ENCODE measurements around the gene HES1.

Gene HES1

GRCh38 chr3:194134757-194135515 lies 1.0 kb upstream of the HES1 start:
- H3K79me2 ChIP-seq (ENCODE audit: control insufficient read depth, insufficient read depth, low read length): peaks cover 16% of the 10 kb centered on the region
- H2AK5ac ChIP-seq (ENCODE audit: low read length): no peak overlapping the region
- H3K23ac ChIP-seq (ENCODE audit: low read length): no peak overlapping the region
- no CpG with 5 or more reads among the region's 68 CpGs for WGBS (ENCODE audit: extremely low coverage, insufficient coverage, low lambda C conversion rate)
- peak; percentile 96 for DNase-seq
- no peak overlapping the region for H2BK15ac ChIP-seq (replicated peaks; ENCODE audit: low read depth)
- H3K4me2 ChIP-seq (ENCODE audit: low read length): peak overlapping the region; percentile 71
- H3K79me1 ChIP-seq (ENCODE audit: low read length): no peaks in the 10 kb centered on the region
- H3K18ac ChIP-seq (ENCODE audit: low read length): peak overlapping the region; percentile 94
- no peak overlapping the region for H4K5ac ChIP-seq (ENCODE audit: low read length)
- H2BK120ac ChIP-seq (ENCODE audit: low read depth, low read length): peak overlapping the region; percentile 35
- no peaks in the 10 kb centered on the region for H3K36me3 ChIP-seq (ENCODE audit: control insufficient read depth, insufficient read depth, low read length)
- H3K27ac ChIP-seq (ENCODE audit: low read depth, low read length): peak overlapping the region; percentile 76
- H3K4me3 ChIP-seq (ENCODE audit: low read length): peak overlapping the region; percentile 19
- peak overlapping the region; percentile 71 for H3K9ac ChIP-seq (ENCODE audit: low read length)
- H3K4me1 ChIP-seq (ENCODE audit: control insufficient read depth, low read depth, low read length): peaks cover 12% of the 10 kb centered on the region
- peak overlapping the region; percentile 33 for H2BK5ac ChIP-seq (ENCODE audit: low read length)
- H4K8ac ChIP-seq (ENCODE audit: low read depth, low read length): no peak overlapping the region
- peak overlapping the region; percentile 83 for H3K4ac ChIP-seq (ENCODE audit: low read depth, low read length)
- H3K27me3 ChIP-seq (ENCODE audit: insufficient read depth, low read length, poor library complexity): no peaks in the 10 kb centered on the region
- peak overlapping the region; percentile 86 for H3K56ac ChIP-seq (ENCODE audit: low read length)

GRCh38 chr3:194135516-194135805 lies 487 bp upstream of the HES1 start:
- no peak overlapping the region for H4K8ac ChIP-seq (ENCODE audit: low read depth, low read length)
- no peaks in the 10 kb centered on the region for H3K36me3 ChIP-seq (ENCODE audit: control insufficient read depth, insufficient read depth, low read length)
- H3K4me3 ChIP-seq (ENCODE audit: low read length): no peak overlapping the region
- peak overlapping the region; percentile 86 for H3K56ac ChIP-seq (ENCODE audit: low read length)
- H3K18ac ChIP-seq (ENCODE audit: low read length): peak overlapping the region; percentile 92
- WGBS (ENCODE audit: extremely low coverage, insufficient coverage, low lambda C conversion rate): no CpG with 5 or more reads among the region's 4 CpGs
- peak overlapping the region; percentile 83 for H3K4ac ChIP-seq (ENCODE audit: low read depth, low read length)
- peaks cover 16% of the 10 kb centered on the region for H3K79me2 ChIP-seq (ENCODE audit: control insufficient read depth, insufficient read depth, low read length)
- no peak overlapping the region for H4K5ac ChIP-seq (ENCODE audit: low read length)
- peak overlapping the region; percentile 71 for H3K4me2 ChIP-seq (ENCODE audit: low read length)
- H2AK5ac ChIP-seq (ENCODE audit: low read length): no peak overlapping the region
- H3K27ac ChIP-seq (ENCODE audit: low read depth, low read length): peak overlapping the region; percentile 76
- H3K27me3 ChIP-seq (ENCODE audit: insufficient read depth, low read length, poor library complexity): no peaks in the 10 kb centered on the region
- DNase-seq: no peak
- H3K9ac ChIP-seq (ENCODE audit: low read length): peak overlapping the region; percentile 70
- H3K4me1 ChIP-seq (ENCODE audit: control insufficient read depth, low read depth, low read length): peaks cover 11% of the 10 kb centered on the region
- no peak overlapping the region for H2BK120ac ChIP-seq (ENCODE audit: low read depth, low read length)
- no peak overlapping the region for H2BK15ac ChIP-seq (replicated peaks; ENCODE audit: low read depth)
- H3K23ac ChIP-seq (ENCODE audit: low read length): no peak overlapping the region
- H2BK5ac ChIP-seq (ENCODE audit: low read length): no peak overlapping the region
- no peaks in the 10 kb centered on the region for H3K79me1 ChIP-seq (ENCODE audit: low read length)

GRCh38 chr3:194136519-194137007 lies 615 bp downstream of the HES1 start:
- Histone ChIP-seq H2AK5ac (ENCODE audit: low read length) (no peak overlapping the region), H3K9ac (ENCODE audit: low read length) (peak overlapping the region; percentile 72), H3K4me1 (ENCODE audit: control insufficient read depth, low read depth, low read length) (peaks cover 6% of the 10 kb centered on the region), H3K79me1 (ENCODE audit: low read length) (no peaks in the 10 kb centered on the region), H3K4me3 (ENCODE audit: low read length) (peak overlapping the region; percentile 77), H2BK15ac (replicated peaks; ENCODE audit: low read depth) (no peak overlapping the region), H4K5ac (ENCODE audit: low read length) (no peak overlapping the region), H3K23ac (ENCODE audit: low read length) (peak overlapping the region; percentile 70), H3K27me3 (ENCODE audit: insufficient read depth, low read length, poor library complexity) (no peaks in the 10 kb centered on the region), H2BK120ac (ENCODE audit: low read depth, low read length) (peak overlapping the region; percentile 13), H3K27ac (ENCODE audit: low read depth, low read length) (peak overlapping the region; percentile 0), H3K56ac (ENCODE audit: low read length) (peak overlapping the region; percentile 85), H2BK5ac (ENCODE audit: low read length) (no peak overlapping the region), H3K79me2 (ENCODE audit: control insufficient read depth, insufficient read depth, low read length) (peaks cover 16% of the 10 kb centered on the region), H3K4me2 (ENCODE audit: low read length) (peak overlapping the region; percentile 47), H3K18ac (ENCODE audit: low read length) (peak overlapping the region; percentile 46), H3K36me3 (ENCODE audit: control insufficient read depth, insufficient read depth, low read length) (no peaks in the 10 kb centered on the region), H3K4ac (ENCODE audit: low read depth, low read length) (peak overlapping the region; percentile 41), H4K8ac (ENCODE audit: low read depth, low read length) (no peak overlapping the region)
- DNase-seq: peak; percentile 66
- WGBS (ENCODE audit: extremely low coverage, insufficient coverage, low lambda C conversion rate): no CpG with 5 or more reads among the region's 17 CpGs

- H2AK5ac ChIP-seq (ENCODE audit: low read length): no peak overlapping the region
- peak overlapping the region; percentile 41 for H3K4ac ChIP-seq (ENCODE audit: low read depth, low read length)
- H3K18ac ChIP-seq (ENCODE audit: low read length): peak overlapping the region; percentile 46
- no peak overlapping the region for H2BK15ac ChIP-seq (replicated peaks; ENCODE audit: low read depth)
- no CpG with 5 or more reads among the region's 34 CpGs for WGBS (ENCODE audit: extremely low coverage, insufficient coverage, low lambda C conversion rate)
- peak overlapping the region; percentile 70 for H3K23ac ChIP-seq (ENCODE audit: low read length)
- peaks cover 8% of the 10 kb centered on the region for H3K4me1 ChIP-seq (ENCODE audit: control insufficient read depth, low read depth, low read length)
- no peaks in the 10 kb centered on the region for H3K27me3 ChIP-seq (ENCODE audit: insufficient read depth, low read length, poor library complexity)
- peak overlapping the region; percentile 85 for H3K56ac ChIP-seq (ENCODE audit: low read length)
- H3K36me3 ChIP-seq (ENCODE audit: control insufficient read depth, insufficient read depth, low read length): no peaks in the 10 kb centered on the region
- peak overlapping the region; percentile 0 for H2BK5ac ChIP-seq (ENCODE audit: low read length)
- H3K4me3 ChIP-seq (ENCODE audit: low read length): peak overlapping the region; percentile 77
- H4K8ac ChIP-seq (ENCODE audit: low read depth, low read length): no peak overlapping the region
- H2BK120ac ChIP-seq (ENCODE audit: low read depth, low read length): peak overlapping the region; percentile 13
- peak overlapping the region; percentile 72 for H3K9ac ChIP-seq (ENCODE audit: low read length)
- DNase-seq: no peak
- no peak overlapping the region for H4K5ac ChIP-seq (ENCODE audit: low read length)
- H3K79me2 ChIP-seq (ENCODE audit: control insufficient read depth, insufficient read depth, low read length): peaks cover 16% of the 10 kb centered on the region
- H3K4me2 ChIP-seq (ENCODE audit: low read length): peak overlapping the region; percentile 47
- no peaks in the 10 kb centered on the region for H3K79me1 ChIP-seq (ENCODE audit: low read length)
- H3K27ac ChIP-seq (ENCODE audit: low read depth, low read length): peak overlapping the region; percentile 0
Measured at GRCh38 chr3:194137008-194137505, 1.1 kb downstream of the HES1 start.

- peaks cover 16% of the 10 kb centered on the region for H3K79me2 ChIP-seq (ENCODE audit: control insufficient read depth, insufficient read depth, low read length)
- H3K27ac ChIP-seq (ENCODE audit: low read depth, low read length): peak overlapping the region; percentile 0
- peak overlapping the region; percentile 47 for H3K4me2 ChIP-seq (ENCODE audit: low read length)
- H3K27me3 ChIP-seq (ENCODE audit: insufficient read depth, low read length, poor library complexity): no peaks in the 10 kb centered on the region
- peak overlapping the region; percentile 46 for H3K18ac ChIP-seq (ENCODE audit: low read length)
- H2BK15ac ChIP-seq (replicated peaks; ENCODE audit: low read depth): no peak overlapping the region
- peak overlapping the region; percentile 32 for H3K23ac ChIP-seq (ENCODE audit: low read length)
- H4K5ac ChIP-seq (ENCODE audit: low read length): no peak overlapping the region
- H2BK5ac ChIP-seq (ENCODE audit: low read length): peak overlapping the region; percentile 0
- H2AK5ac ChIP-seq (ENCODE audit: low read length): no peak overlapping the region
- H2BK120ac ChIP-seq (ENCODE audit: low read depth, low read length): no peak overlapping the region
- H3K4ac ChIP-seq (ENCODE audit: low read depth, low read length): peak overlapping the region; percentile 18
- H3K4me1 ChIP-seq (ENCODE audit: control insufficient read depth, low read depth, low read length): peaks cover 10% of the 10 kb centered on the region
- H3K9ac ChIP-seq (ENCODE audit: low read length): peak overlapping the region; percentile 72
- peak overlapping the region; percentile 77 for H3K4me3 ChIP-seq (ENCODE audit: low read length)
- DNase-seq: peak; percentile 60
- H3K79me1 ChIP-seq (ENCODE audit: low read length): no peaks in the 10 kb centered on the region
- WGBS (ENCODE audit: extremely low coverage, insufficient coverage, low lambda C conversion rate): no CpG with 5 or more reads among the region's 69 CpGs
- H4K8ac ChIP-seq (ENCODE audit: low read depth, low read length): no peak overlapping the region
- peak overlapping the region; percentile 85 for H3K56ac ChIP-seq (ENCODE audit: low read length)
- H3K36me3 ChIP-seq (ENCODE audit: control insufficient read depth, insufficient read depth, low read length): no peaks in the 10 kb centered on the region
Measured at GRCh38 chr3:194137506-194138474, 1.8 kb downstream of the HES1 start.
